GM18873 (cell line): ENCODE data around the gene AFAP1L1.
A peak's percentile ranks its signal among the peaks of the same experiment; 100 is the strongest.

ENCODE experiments used
- ATAC-seq: cut with Tn5 transposase; IDR thresholded peaks from one replicate; pipeline ENCODE4 v1.9.1; 2021; ENCODE audit warnings: mild to moderate bottlenecking, moderate library complexity, moderate number of reproducible peaks; ENCODE audit not compliant: unreplicated experiment, low FRiP score

AFAP1L1 gene

DNA sequence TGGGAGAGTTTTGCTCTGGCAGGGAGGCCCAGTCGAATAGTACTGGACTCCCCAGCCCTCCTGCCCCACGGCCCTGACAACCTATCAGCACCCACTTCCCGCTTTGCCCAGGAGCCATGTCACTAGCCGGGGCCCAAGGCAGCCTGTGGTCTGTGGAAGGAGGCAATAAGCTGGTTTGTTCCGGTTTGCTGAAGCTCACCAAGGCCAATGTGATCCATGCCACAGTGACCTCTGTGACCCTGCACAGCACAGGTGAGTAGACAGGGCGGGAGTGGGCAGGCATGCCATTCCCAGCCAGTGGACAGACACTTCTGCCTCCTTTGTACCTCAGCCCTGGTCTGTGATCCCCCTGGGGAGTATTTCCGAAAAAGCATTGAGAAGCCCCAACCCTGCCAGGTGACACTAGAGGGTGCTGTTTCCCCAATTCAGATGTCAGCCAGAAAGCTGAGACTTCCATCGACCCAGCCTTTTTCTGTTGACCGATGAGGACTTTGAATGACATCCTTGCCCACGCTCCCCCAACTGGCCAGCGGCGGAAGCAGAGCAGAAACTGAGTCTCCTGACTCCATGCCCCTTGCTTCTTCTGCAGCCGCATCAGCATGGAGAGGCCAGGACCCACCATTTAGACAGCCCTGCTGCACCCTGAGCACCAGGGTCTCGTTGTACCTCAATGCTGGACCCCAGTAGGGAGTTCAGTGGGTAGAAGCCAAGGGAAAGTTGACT lies 95.8 kb downstream of the AFAP1L1 start:
- ATAC-seq = no peak

DNA sequence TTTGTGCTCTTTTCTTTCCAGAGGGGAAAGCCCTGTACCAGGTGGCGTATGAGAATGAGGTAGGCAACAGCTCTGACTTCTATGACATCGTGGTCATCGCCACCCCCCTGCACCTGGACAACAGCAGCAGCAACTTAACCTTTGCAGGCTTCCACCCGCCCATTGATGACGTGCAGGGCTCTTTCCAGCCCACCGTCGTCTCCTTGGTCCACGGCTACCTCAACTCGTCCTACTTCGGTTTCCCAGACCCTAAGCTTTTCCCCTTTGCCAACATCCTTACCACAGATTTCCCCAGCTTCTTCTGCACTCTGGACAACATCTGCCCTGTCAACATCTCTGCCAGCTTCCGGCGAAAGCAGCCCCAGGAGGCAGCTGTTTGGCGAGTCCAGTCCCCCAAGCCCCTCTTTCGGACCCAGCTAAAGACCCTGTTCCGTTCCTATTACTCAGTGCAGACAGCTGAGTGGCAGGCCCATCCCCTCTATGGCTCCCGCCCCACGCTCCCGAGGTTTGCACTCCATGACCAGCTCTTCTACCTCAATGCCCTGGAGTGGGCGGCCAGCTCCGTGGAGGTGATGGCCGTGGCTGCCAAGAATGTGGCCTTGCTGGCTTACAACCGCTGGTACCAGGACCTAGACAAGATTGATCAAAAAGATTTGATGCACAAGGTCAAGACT lies 96.5 kb downstream of the AFAP1L1 start:
- ATAC-seq = no peak

- no peak for ATAC-seq
Measured at GRCh38 chr5:149370878-149371277, 99.2 kb downstream of the AFAP1L1 start.

GRCh38 chr5:149371296-149371962 lies 99.8 kb downstream of the AFAP1L1 start:
- ATAC-seq = no peak

- ATAC-seq = no peak
Measured at GRCh38 chr5:149372076-149372795, 100.6 kb downstream of the AFAP1L1 start.

- no peak for ATAC-seq
Measured at GRCh38 chr5:149372932-149373331, 101.3 kb downstream of the AFAP1L1 start.

DNA sequence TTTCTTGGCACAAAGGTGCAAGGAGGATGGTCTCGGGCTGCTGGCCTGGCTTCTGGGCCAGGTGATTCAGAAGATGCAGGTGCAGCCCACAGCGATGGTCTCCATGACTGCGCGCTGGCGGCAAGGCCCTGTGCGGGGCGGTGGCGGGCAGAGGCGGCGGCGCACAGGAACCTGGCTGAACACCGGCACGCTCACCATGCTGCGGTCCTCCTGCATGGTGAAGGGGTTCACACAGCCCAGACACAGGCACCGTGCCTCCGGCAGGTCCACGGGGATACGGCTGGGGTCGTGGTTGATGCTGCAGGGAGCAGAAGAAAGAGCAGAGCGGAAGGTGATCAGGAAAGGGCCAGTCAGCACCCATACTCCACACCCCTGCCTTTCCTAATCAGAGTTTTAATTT lies 102.6 kb downstream of the AFAP1L1 start:
- no peak for ATAC-seq

GRCh38 chr5:149374801-149375200 lies 103.1 kb downstream of the AFAP1L1 start:
- no peak for ATAC-seq

DNA sequence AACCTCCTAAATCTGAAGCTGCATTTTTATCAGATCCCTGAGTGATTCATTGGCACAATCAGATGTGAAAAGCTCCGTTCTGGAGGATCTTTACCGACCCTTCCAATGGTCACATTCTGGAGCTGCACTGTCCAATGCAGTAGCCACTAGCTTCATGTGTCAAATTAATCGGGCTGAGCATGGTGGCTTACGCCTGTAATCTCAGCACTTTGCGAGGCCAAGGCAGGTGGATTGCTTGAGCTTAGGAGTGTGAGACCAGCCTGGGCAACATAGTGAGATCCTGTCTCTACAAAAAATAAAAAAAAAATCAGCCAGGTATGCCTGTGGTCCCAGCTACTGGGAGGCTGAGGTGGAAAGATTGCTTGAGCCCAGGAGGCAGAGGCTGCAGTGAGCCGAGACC lies 103.8 kb downstream of the AFAP1L1 start:
- no peak for ATAC-seq

GRCh38 chr5:149376104-149376503 lies 104.4 kb downstream of the AFAP1L1 start:
- no peak for ATAC-seq

- no peak for ATAC-seq
Measured at GRCh38 chr5:149376711-149377447, 105.2 kb downstream of the AFAP1L1 start.

GRCh38 chr5:149378241-149378820 lies 106.7 kb downstream of the AFAP1L1 start:
- ATAC-seq = no peak

DNA sequence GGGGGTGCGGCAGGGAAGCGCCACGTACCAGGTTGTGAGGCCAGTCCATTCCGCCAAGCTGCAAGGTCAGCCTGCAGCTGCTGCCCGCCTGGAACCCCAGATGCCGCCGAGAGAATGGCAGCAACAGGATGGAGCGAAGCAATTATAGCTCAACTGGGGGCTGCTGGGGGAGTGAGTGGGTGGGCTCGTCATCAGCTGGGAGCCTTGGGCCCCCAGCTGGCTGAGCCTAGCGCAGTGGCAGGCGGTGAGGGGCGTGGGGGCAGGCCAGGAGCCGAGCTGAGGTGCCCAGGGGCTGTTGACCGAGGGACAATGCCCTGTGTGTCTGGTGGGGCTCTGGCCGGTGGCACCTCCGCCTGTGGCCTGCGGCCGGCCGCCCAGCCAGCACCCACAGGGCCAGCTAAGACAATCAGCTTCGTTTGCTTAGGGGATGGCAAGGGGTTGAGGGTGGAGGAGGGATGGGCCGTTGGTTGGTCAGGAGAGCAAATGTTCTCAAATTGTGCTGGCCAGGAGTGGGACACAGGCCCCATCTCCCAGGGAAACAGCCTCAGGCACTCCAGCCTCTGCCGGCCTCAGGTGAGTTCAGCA lies 107.6 kb downstream of the AFAP1L1 start, which contains the start of gene IL17B:
Gene IL17B (minus strand): TSS at position 116 of the 585 bp plus-strand sequence. CDS start 67 bp downstream, at position 49.
- no peak for ATAC-seq

GRCh38 chr5:149379818-149380374 lies 108.2 kb downstream of the AFAP1L1 start:
- no peak for ATAC-seq

- no peak for ATAC-seq
Measured at GRCh38 chr5:149380466-149381121, 108.9 kb downstream of the AFAP1L1 start.

GRCh38 chr5:149381261-149381985 lies 109.8 kb downstream of the AFAP1L1 start:
- no peak for ATAC-seq

- peak; percentile 44 for ATAC-seq
Measured at GRCh38 chr5:149381986-149382338, 110.3 kb downstream of the AFAP1L1 start.
